ENCODE data around the gene CLDN18. TPM values are rescaled to one million over a fixed set of nuclear protein-coding genes. Genes with fewer than 3 reads are reported as not detected.

CLDN18 gene
- total and polyA plus RNA-seq, 2 donors (not counting 3 experiments of a cell fraction or from before 2014, with no cell fraction given), result not detected

- Histone ChIP-seq H2AFZ (ENCODE audit: low read depth, low read length) (no peak overlapping the region), H3K4me2 (ENCODE audit: insufficient read depth, low read length) (no peak overlapping the region), H3K9ac (replicated peaks; ENCODE audit: extremely low read depth, insufficient read depth, low read length) (no peak overlapping the region), H3K9me1 (replicated peaks; ENCODE audit: control insufficient read depth, extremely low read depth, insufficient read depth, low read length) (no peaks in the 10 kb centered on the region), H3K79me2 (ENCODE audit: control insufficient read depth, insufficient read depth, low read length) (no peaks in the 10 kb centered on the region), H3K27ac (ENCODE audit: insufficient read depth, low read depth, low read length) (no peak overlapping the region), H3K27me3 (ENCODE audit: control insufficient read depth in 2 of 2, insufficient read depth in 2 of 2, low read length in 2 of 2) (no peaks in the 10 kb centered on the region), H4K20me1 (replicated peaks; ENCODE audit: control insufficient read depth, extremely low read depth, insufficient read depth, low read length) (no peaks in the 10 kb centered on the region), H3K9me3 (replicated peaks; ENCODE audit: control insufficient read depth, insufficient read depth, low read length) (no peaks in the 10 kb centered on the region), H3K36me3 (ENCODE audit: control insufficient read depth in 2 of 2, extremely low read depth in 1 of 2, insufficient read depth in 2 of 2, low read length in 2 of 2) (no peaks in the 10 kb centered on the region), H3K4me3 (replicated peaks in 1 of 3; ENCODE audit: insufficient read depth in 1 of 3, low read depth in 1 of 3, low read length in 3 of 3) (no peak overlapping the region), H3K4me1 (ENCODE audit: control insufficient read depth, extremely low read depth, insufficient read depth, low read length) (no peaks in the 10 kb centered on the region)
- ChIA-PET CTCF (interaction anchor here (0.6 to 3.7 kb wide), 4 partner anchors 9 to 979 kb away, joined by 3 to 23 read pairs (median 4); no protein-coding TSS in a partner anchor), POLR2A (no interaction called here)
- FAIRE-seq (no peak), DNase-seq (ENCODE audit: low read depth, low spot score) (no peak)
- dilution Hi-C loops (cut with MboI; ENCODE audit: extremely low pct_ligation_motif_present, low sequenced_read_pairs), result no loop called here
- TF ChIP-seq MYC (IDR thresholded peaks at IDR 0.05; ENCODE audit: low read depth, low read length) (no peak), EZH2 (IDR thresholded peaks at IDR 0.05; ENCODE audit: borderline replicate concordance, low read depth, low read length, severe bottlenecking) (no peak), CTCF (IDR thresholded peaks at IDR 0.05; ENCODE audit: extremely low read depth in 1 of 2, insufficient read depth in 1 of 2, low read depth in 1 of 2, low read length in 2 of 2) (no peak), JUN (IDR thresholded peaks at IDR 0.05; ENCODE audit: borderline replicate concordance, insufficient read depth, insufficient read length, low read depth) (no peak), POLR2A (IDR thresholded peaks at IDR 0.05; ENCODE audit: low read depth, low read length) (no peak), FOS (IDR thresholded peaks at IDR 0.05; ENCODE audit: borderline replicate concordance, insufficient read depth, low read length) (no peak), MAX (IDR thresholded peaks at IDR 0.05; ENCODE audit: insufficient read depth, insufficient read length) (no peak), GATA2 (IDR thresholded peaks at IDR 0.05; ENCODE audit: insufficient read depth, insufficient read length, low read depth, low read length) (no peak), POLR2AphosphoS5 (IDR thresholded peaks at IDR 0.05; ENCODE audit: insufficient read depth, low read depth, low read length) (no peak)
- no TSS peak for BruUV-seq (replicated peaks)
- intact Hi-C loops (cut with micrococcal nuclease), result no loop called here
These were observed 33.5 kb downstream of the CLDN18 start for GRCh38 chr3:138043266-138044029.
